Cerebellar cortex (tissue), 1 donor: Measurements from ENCODE around the gene ELL.
"Not testable (repeated sequence)": the region's sequence is repeated elsewhere in the genome, so short reads cannot be mapped to it uniquely, and the experiment has no call there.

Experiments
- DNase-seq: peaks from one replicate; pipeline ENCODE4 v3.0.0-alpha.2; 2015; ENCODE audit warnings: low spot score

The ELL gene

DNA sequence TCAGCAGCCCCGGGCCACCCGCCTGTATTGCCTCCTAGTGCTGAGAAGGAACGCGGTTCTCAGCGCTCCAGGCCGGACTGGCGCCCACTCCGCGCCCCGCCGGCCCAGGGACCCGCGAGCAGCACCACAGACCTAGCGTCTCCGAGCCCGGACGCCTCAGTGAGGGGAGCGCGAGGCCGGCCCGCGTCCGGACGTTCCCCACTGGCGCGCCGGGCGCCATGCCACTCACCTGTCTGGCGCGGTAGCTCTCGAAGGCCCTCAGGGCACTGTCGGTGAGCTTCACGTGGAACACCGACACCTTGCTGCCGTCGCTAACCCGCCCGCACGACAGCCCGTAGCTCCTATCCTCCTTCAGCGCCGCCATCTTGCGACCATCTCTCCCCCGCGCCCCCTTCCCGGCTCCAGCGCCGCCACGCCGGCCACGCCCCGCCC lies at the start of gene ELL:
ELL (minus strand) TSS at position 379 of the 432 bp plus-strand sequence; CDS start at position 364, 15 bp downstream.
- no peak for DNase-seq

DNA sequence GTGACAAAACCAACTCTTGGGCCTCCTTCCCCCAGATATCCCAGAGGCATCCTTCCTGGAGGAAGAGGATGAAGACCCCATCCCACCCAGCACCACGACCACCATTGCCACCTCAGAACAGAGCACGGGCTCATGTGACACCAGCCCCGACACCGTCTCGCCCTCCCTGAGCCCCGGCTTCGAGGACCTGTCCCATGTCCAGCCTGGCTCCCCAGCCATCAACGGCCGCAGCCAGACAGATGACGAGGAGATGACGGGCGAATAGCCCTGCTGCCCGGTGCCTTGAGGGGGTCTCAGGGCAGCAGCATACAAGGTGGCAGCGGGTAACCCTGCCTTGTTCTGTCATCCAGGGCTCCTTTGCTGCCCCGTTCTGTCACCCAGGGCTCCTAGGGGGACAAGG lies 46.5 kb upstream of the ELL start:
- no peak for DNase-seq

- no peak for DNase-seq
Observed at GRCh38 chr19:18566953-18567352, 45.1 kb upstream of the ELL start.

- no peak for DNase-seq
Observed at GRCh38 chr19:18562086-18562485, 40.2 kb upstream of the ELL start.

GRCh38 chr19:18559685-18560084 lies 37.8 kb upstream of the ELL start:
- no peak for DNase-seq

GRCh38 chr19:18558604-18559003 lies 36.7 kb upstream of the ELL start:
- no peak for DNase-seq

GRCh38 chr19:18558202-18558555 lies 36.3 kb upstream of the ELL start:
- DNase-seq: no peak

GRCh38 chr19:18557411-18558201 lies 35.7 kb upstream of the ELL start, which contains the start of gene KXD1:
Gene KXD1 (plus strand): TSS chr19:18557870. CDS start chr19:18562057, 4,187 bp downstream.
- peak; percentile 99 for DNase-seq

DNA sequence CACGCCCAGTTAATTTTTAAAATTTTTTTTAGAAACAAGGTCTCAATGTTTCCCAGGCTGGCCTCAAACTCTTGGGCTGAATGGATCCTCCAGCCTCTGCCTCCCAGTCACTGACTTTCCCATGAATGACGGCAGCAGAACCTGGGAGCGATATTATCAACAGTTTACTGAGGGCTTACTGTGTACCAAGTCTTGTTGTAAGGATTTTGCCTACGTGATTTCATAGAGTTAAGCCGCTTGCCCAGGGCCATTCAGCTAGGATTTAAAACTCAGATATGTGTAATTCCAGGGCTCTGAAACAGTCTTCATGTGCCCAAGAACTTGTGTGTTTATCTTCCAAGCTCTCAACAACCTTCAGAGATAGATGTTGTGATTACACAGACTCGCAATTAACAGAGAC lies 29.8 kb upstream of the ELL start:
- no peak for DNase-seq

GRCh38 chr19:18543814-18544475 lies 22.1 kb upstream of the ELL start:
- peak; percentile 70 for DNase-seq

DNA sequence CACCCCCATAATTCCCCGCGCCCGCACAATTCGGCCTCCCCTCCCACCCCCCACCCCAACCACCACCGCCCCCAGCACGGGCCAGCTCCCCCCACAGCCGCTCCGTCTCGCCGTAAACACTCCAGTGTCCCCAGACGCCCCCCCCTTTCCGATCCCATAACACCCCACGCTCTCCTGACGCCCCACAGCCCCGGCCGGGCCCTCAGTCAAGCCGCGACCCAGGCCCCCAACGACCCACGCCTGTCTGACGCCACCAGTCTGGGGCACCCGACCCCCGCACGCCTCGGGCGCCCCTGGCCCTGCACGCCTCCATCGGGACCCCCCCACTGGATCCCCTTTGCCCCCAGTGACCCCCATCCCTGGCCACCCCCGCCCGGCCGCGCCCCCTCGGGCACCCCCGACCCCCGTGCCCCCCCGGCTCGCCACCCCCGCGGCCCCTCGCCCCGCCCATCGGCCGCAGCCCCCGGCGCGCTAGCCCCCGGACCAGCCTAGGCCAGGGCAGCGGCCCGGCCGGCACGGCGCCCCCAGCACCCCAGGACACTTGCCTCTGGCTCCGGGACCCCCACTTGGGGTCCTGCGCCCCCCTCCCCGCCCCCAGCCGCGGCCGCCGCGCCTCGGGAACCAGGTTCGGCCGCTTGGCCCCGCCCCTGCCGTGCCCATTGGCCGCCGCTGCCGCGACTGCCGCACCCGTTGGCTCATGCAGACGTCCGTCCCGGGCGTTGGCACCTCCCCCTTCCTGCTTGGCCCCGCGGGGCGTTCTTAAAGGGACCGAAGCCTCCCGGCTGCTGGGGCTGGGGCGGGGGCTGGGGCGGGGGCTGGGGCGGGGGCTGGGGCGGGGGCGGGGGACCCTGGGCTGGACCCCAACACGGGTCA lies 21.3 kb upstream of the ELL start, which contains the start of gene FKBP8:
FKBP8 (minus strand) TSS at position 633 of the 873 bp plus-strand sequence. CDS start 1,603 bp downstream, outside the sequence.
- peak; percentile 91 for DNase-seq

GRCh38 chr19:18541992-18542940 lies 20.4 kb upstream of the ELL start:
- no peak for DNase-seq

DNA sequence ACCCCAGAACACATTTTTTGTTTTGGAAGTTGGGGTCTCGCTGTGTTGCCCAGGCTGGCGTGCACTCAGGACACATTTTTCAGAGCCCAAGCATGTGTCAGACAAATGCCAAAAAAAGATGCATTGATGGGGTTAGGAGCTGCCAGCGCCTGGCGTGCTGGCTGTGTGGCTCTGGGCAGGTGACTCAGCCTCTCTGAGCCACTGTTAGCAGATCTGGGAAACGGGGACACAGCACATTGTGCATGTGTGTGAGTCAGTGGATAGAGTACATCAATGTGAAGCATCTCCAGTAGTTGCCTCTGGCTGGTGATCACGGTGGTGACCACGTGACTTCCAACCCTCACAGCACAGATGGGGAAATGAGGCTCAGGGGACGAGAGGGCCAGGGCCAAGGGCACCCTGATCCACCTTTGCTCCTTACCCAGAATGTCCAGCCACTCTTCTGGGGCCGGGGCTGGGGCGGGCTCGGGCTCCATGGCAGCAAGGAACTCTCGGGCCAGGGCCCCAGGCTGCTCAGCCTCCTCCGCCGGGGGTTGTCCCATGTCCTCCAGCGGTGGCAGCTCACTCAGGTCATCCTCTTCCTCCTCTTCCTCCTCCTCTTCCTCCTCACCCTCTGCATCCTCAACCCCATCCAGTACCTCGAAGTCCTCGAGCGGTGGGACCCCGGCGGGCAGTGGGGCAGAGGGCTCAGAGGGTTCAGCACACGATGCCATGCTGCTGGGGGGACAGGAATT lies 19.6 kb upstream of the ELL start:
- no peak for DNase-seq

DNA sequence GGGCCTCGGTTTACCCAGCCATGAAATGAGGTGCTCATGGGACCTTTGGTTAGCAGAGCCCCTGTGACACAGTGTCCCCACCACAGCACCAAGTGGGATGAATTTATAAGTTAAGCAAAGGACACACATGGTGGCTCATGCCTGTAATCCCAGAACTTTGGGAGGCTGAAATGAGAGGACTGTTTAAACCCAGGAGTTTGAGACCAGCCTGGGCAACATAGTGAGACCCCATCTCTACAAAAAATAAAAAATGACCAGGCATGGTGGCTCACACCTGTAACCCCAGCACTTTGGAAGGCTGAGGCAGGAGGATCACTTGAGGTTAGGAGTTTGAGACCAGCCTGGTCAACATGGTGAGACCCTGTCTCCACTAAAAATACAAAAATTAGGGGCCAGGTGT lies 18.3 kb upstream of the ELL start:
- DNase-seq: not testable (repeated sequence)

- DNase-seq: no peak
Observed at GRCh38 chr19:18539372-18539771, 17.5 kb upstream of the ELL start.

- no peak for DNase-seq
Observed at GRCh38 chr19:18538115-18538514, 16.2 kb upstream of the ELL start.

GRCh38 chr19:18537431-18537830 lies 15.6 kb upstream of the ELL start:
- no peak for DNase-seq

DNA sequence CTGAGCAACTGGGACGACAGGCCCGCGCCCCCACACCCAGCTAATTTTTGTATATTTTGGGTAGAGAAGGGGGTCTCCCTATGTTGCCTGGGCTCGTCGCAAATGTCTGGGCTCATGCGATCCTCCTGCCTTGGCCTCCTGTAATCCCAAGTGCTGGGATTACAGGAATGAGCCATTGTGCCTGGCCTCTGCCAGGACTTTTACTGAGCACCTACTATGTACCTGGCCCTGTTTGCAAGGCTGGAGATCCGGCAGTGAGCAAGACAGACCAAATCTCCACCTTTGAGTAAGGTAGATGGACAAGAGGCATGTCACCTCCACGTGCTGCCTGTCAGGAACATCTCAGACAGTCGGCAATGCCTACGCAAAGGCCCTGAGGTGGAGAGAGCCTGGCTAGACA lies 14.6 kb upstream of the ELL start:
- DNase-seq: no peak

DNA sequence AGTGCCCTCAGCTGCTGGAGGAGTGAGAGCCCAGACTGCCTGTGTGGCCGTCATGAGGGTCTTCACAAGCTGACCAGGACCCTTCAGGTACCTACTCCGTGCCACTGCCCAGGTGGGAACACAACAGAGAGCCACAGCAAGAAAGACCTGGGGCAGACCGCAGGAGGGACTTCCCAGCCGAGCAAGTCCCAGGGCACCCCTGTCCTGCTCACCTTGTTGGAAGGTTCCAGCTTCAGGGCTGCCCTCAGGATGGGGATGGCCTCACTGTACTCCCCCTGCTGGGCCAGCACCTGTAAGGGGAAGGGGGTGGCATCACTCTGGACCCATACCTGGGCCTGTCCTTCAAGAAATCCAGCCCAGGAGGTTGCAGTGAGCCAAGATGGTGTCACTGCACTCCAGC lies 11.2 kb upstream of the ELL start:
- no peak for DNase-seq

DNA sequence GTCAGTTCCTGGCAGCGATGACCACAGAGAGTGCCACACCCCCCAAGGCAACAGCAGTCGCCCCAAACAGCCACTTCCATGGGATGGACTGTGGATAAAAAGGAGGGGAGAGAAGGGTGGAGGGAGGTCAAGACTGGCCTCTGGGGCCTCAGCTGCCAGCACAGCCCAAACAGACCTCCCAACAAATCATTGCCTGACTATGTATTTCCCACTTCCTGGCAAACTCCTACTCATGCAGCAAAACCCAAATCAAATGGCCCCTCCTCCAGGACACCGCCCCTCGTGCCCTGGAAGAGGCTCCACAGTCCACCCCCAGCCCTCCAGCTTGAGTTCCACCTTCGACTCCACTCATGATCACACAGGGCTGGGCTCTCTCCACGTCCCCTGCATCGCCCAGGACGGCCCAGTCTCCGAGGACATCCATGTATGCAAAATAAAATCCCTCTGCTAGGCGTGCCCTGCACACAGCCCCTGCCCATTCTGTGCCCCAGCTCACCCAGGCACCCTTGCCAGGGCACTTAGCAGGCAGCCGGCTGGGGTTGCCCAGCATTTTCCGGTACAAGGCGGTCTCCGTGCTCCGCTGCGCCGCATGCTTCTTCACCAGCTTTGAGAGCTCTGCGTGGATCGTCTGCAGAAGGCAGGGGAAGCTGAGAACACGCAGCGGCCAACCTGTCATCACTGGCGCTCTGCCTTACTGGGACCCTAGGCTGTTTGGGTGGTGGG lies 10.5 kb upstream of the ELL start:
- DNase-seq: no peak
